Measurements from ENCODE around the gene PNKP. TPM values are rescaled to one million over a fixed set of nuclear protein-coding genes. Genes with fewer than 3 reads are reported as not detected.
A peak's percentile ranks its signal among the peaks of the same experiment; 100 is the strongest.

Gene PNKP
- total and polyA plus RNA-seq, 9 of the 15 experiments (the other 6 are each of a cell fraction or from before 2014, with no cell fraction given) = 2.8 to 85.4 (median 25.3) TPM

GRCh38 chr19:49912965-49913685 is 45.7 kb upstream of the PNKP start:
- Histone ChIP-seq H3K36me3 (ENCODE audit: control insufficient read depth, insufficient read depth, low read length) (peaks cover 94% of the 10 kb centered on the region; the same call in 2 of the 3 replicates), H3K9me3 (replicated peaks; ENCODE audit: control insufficient read depth, insufficient read depth, low read depth, low read length) (no peaks in the 10 kb centered on the region), H3K4me3 (no peak overlapping the region), H3K4me1 (replicated peaks in 1 of 2; ENCODE audit: control insufficient read depth in 2 of 2, insufficient read depth in 2 of 2, low read length in 2 of 2) (peaks cover 0 to 22% of the 10 kb centered on the region in 2 experiments; a peak in 2 of 5 replicates), H3K27me3 (ENCODE audit: control insufficient read depth in 2 of 2, insufficient read depth in 2 of 2, low read length in 2 of 2) (no peaks in the 10 kb centered on the region), H3K27ac (ENCODE audit: extremely low read depth, low read depth, low read length) (peak overlapping the region; percentile 28; the same call in 1 of the 3 replicates), H3K9ac (ENCODE audit: insufficient read depth in 1 of 2, low read depth in 2 of 2, low read length in 2 of 2) (peak overlapping the region in 1 of 2 experiments; percentile 80; a peak in 2 of 4 replicates), H3K79me2 (ENCODE audit: control insufficient read depth, insufficient read depth, low read length) (peaks cover 71% of the 10 kb centered on the region), H4K20me1 (replicated peaks; ENCODE audit: control insufficient read depth, insufficient read depth, low read length) (peaks cover 47% of the 10 kb centered on the region), H3K9me1 (ENCODE audit: control insufficient read depth, insufficient read depth, low read length) (no peaks in the 10 kb centered on the region), H3K4me2 (ENCODE audit: insufficient read depth, low read length) (no peak overlapping the region), H2AFZ (ENCODE audit: low read depth, low read length) (no peak overlapping the region)
- ChIA-PET POLR2A (interaction anchor here (0.6 to 13.2 kb wide), 6 partner anchors 11 to 31 kb away, joined by 3 to 105 read pairs (median 4); partner anchors contain the start of genes ATF5 and NUP62), CTCF (ENCODE audit: low intra/inter-chr PET ratio) (no interaction called here)
- BruUV-seq (replicated peaks) = no TSS peak
- FAIRE-seq (no peak), ATAC-seq (peak; percentile 85), DNase-seq (ENCODE audit: extremely low read depth in 1 of 4, low spot score in 3 of 4) (peak in 3 of 4 experiments; percentile 51 to 54 (median 52))
- 67% methylated on average over 21 of the region's 21 CpGs for WGBS (ENCODE audit: insufficient coverage, low coverage, missing lambda C conversion rate)
- intact Hi-C loops (cut with micrococcal nuclease) = no loop called here
- in situ Hi-C loops (cut with MboI) = no loop called here
- TF ChIP-seq RAD21 (CRISPR knock-in tag; conservative IDR thresholded peaks at IDR 0.05 in 1 of 2, IDR thresholded peaks at IDR 0.05 in 1 of 2) (peak; percentile 19 to 41; a peak in 3 of 4 replicates), SOX6 (IDR thresholded peaks at IDR 0.05) (no peak), ZNF639 (CRISPR knock-in tag; conservative IDR thresholded peaks at IDR 0.05 in 1 of 2, IDR thresholded peaks at IDR 0.05 in 1 of 2) (no peak), GABPB1 (CRISPR knock-in tag; IDR thresholded peaks at IDR 0.05) (no peak), ZNF512 (tag; IDR thresholded peaks at IDR 0.05) (no peak), JUN (IDR thresholded peaks at IDR 0.05; ENCODE audit: borderline replicate concordance, low read depth, low read length) (no peak), JUN (CRISPR knock-in tag; IDR thresholded peaks at IDR 0.05; ENCODE audit: borderline replicate concordance) (no peak), RBM14 (IDR thresholded peaks at IDR 0.05; ENCODE audit: borderline replicate concordance, insufficient read depth, low read depth, low read length) (no peak), ZNF518B (CRISPR knock-in tag; IDR thresholded peaks at IDR 0.05) (no peak), CTCF (IDR thresholded peaks at IDR 0.05 in 2 of 3, conservative IDR thresholded peaks at IDR 0.05 in 1 of 3; ENCODE audit: insufficient read depth in 2 of 3, low read depth in 1 of 3, low read length in 3 of 3) (peak; percentile 43 to 65 (median 44); a peak in 5 of 6 replicates)
